ENCODE data around the gene TNRC6C.

- TF ChIP-seq CTCF (conservative IDR thresholded peaks at IDR 0.05) = peak; percentile 23
- TF ChIP-seq ZFX (IDR thresholded peaks at IDR 0.05) = no peak
These were observed at the start of gene TNRC6C for GRCh38 chr17:77957857-77958715.
